Measurements from ENCODE around the gene PALLD.
"Not testable (repeated sequence)": the region's sequence is repeated elsewhere in the genome, so short reads cannot be mapped to it uniquely, and the experiment has no call there.

PALLD gene

DNA sequence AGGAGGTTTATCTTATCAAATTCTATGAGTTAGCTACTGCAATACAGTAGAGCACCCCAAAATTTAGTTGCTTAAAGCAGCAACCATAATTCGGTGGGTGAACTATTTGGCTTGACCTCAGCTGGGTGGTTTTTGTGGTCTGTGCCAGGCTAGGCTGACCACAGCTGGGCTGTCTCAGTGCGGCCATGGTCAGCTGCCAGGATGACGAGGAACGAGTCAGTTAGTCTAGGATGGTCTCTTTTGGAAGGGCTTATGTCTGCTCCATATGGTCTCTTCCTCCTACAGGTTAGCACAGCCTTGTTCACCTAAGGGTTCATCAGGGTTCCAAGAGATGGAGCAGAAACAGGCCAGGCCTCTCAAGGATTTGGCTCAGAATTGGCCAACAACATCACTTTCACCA, 210.4 kb downstream of the PALLD start:
- no peak for DNase-seq (ENCODE audit: low read depth in 2 of 2)

DNA sequence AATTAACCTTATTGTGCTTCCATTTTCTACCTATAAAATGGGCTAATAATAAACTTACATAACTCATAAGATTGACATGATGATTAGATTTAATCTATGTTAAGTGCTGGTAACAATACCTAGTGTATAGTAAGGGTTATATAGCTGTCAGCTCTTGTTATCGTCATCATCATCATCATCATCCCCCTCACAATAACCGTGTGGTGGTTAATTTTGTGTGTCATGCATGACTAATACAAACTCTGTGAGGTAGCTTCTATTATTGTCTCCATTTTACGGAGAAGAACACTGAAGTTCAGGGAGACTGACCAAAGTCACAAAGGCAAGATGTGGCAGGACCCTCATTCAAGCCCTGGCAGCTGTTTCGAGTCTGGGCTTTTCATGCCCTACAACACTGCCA, 211.3 kb downstream of the PALLD start:
- no peak for DNase-seq (ENCODE audit: low read depth in 2 of 2)

DNA sequence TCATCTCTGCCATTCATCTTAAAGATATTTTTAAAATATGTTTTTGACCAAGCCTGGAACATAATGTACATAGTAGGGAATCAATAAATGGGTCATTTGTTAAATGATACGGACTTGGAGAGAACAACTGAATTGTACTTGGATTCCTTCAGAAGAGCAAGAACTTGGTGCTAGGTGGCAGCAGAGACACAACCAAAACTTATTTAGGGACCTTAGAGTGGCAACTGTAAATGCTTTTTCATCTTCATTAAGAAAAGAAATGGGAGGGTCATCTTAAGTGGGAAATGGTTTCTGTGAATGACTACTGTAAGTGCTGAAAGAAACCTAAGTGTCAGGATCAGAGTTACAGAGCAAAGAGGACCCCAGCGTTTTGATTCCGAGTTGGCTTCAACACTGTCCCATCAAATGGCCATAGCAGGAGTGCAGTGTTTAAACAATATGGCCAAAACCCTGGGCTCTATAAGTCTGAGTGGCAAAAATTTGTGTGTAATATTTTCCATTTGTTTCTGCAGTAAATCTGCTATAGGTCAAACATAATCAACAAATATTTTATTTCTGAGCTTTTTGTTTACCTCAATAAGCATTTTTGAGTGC, 213.6 kb downstream of the PALLD start:
- no peak for DNase-seq (ENCODE audit: low read depth in 2 of 2)

DNA sequence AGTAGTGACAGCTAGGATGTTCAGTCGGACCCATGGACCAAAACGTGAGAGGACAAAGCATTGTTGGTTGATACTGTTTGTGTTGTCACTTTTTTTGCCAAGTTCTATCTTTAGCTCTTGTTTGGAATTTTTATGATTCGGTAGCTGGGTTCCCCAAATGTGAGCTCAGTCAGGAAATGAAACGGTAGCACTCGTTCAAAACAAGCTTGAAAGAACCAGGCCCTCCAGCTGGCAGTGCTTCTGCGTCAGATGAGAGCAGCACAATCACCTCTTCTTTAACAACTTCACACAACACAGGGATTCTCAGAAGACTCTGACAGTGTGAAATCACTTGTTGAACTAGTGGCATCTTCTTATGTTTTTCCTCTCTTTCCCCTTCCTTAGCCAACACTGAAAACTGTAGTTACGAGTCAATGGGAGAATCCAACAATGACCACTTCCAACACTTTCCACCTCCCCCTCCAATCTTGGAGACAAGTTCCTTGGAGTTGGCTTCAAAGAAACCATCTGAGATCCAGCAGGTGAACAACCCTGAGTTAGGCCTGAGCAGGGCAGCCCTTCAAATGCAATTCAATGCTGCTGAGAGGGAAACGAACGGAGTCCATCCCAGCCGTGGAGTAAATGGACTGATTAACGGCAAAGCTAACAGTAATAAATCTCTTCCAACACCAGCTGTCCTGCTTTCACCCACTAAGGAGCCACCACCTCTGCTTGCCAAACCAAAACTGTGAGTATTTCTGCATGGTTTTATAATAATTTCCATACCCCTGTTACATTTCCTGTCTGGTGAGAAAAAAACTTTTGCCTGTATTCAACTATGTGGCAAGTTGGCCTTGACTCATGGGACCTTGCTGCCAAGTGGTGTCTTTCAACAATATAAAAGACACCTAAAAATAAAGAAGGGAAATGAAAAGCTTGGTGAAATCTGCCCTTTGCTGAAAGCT, 214.6 kb downstream of the PALLD start:
- DNase-seq (ENCODE audit: low read depth in 2 of 2), result no peak

DNA sequence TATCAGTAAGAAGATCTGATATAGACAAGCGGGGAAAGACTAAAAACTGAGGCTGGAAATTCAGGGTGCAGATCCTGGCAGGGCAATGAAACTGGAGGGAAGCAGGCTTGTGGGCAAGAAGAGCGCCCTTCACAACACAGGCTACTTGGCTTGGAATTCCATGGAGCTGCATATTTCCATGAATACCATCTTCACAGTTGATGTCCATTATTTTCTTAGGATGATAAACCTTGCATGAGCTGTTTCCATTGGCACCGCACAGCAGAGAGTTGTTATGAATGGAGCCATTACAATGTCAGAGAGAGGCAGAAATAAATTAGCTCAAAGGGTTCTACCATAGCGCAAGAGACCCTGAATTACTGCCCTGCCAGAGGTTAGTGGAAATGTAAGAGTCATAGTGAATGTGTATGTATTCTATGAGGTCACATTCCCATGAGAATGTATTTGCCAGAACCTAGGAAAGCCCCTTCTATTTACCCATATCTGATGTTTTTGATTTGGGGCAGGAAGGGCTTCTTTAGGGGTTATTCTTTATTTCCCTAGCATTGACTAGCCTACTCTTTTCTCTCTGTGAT, 215.6 kb downstream of the PALLD start:
- no peak for DNase-seq (ENCODE audit: low read depth in 2 of 2)

DNA sequence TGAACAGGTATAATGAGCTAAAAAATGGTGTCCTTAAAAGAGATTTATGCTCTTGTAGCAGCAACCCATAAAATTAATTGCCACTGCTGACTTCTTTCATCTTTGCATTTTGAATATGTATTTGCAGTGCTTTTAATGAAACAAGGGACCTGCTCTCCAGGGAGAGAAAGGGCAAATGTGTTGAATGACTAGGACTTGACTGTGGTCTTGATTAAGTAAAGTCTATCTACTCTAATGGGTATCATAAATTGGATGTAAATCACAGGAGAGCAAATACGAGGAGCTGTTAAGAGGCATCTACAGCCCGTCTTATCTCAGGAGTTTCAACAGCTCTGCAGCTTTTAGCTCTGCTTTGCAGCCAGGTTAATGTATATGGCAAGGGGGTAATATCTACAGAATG, 216.4 kb downstream of the PALLD start:
- DNase-seq (ENCODE audit: low read depth in 2 of 2), result no peak

DNA sequence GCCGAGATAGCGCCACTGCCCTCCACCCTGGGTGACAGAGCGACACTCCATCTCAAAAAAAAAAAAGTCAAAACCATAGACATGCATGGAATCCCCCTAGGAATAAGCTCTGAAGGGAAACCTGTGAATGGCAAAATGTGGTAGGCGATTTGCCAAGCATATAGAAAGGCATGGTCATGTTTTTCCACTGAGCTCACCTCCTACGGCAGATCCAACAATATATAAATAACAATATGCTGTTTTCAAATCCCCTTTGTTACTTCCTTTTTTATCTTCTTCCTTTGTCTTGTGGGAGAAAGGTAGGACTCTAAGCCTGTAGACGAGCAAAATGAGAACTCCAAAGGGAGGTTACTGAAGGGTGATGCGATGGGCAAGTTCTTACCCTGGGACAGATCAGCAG, 219.0 kb downstream of the PALLD start:
- DNase-seq (ENCODE audit: low read depth in 2 of 2), result no peak

DNA sequence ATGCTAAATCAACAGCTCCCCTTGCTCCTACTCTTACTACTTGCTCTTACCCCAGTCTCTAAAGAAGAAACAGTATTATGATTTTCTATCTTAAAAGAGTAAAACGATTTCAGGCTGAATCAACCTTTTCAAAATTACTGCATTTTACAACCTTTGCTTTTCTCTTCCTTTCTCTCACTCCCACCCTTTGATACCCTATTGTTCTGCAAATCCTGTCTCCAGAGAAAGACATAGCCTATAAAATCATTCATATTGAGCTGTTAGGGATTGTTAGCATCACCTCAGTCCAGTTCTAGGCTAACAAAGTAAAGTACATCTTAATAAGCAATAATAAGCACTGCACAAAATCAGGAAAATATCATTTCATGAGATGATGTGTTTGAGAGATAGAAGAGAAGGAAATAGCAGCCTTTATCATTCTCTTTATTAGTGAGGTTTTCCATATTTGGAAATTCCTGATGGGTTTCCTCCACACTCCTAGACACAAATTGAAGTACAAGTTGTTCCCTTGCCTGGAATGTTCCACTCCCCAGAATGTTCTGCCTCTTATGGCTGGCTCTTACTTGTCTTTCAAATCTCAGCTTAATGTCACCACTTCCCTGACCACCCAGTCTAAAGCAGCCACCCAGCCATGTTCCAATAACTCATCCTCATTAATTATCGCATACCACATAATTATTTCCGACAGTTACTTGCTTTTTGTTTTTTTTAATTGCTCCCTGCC, 219.7 kb downstream of the PALLD start:
- no peak for DNase-seq (ENCODE audit: low read depth in 2 of 2)

DNA sequence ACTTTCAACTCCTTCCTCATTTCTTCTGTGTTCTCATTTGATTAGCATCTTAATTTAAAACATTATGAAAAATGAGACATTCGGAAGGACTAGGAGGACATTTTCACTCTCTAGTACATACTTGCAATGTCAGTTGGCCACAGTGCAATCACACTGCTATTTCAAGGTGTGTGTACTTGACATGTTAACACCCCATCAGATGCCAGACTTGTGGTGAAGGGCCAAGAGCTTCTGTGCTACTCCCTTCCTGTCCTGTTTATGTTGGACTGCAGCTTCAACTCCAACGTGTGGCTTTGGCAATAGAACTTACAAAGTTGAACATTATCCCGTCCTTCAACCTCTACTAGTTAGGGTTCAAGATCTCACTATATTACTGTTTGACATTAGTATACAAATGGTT, 221.0 kb downstream of the PALLD start:
- no peak for DNase-seq (ENCODE audit: low read depth in 2 of 2)

DNA sequence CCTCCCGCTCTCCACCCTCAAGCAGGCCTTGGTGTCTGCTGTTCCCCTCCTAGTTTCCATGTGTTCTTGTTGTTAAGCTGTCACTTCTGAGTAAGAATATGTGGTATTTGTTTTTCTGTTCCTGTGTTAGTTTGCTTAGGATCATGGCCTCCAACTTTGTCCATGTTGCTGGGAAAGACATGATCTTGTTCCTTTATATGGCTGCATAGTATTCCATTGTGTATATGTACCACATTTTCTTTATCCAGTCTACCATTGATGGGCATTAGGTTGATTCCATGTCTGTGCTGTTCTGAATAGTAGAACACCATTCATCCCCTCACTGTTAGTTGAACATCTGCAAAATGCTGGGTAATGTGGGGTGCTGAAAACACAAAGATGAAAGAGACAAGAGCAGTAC, 222.9 kb downstream of the PALLD start:
- no peak for DNase-seq (ENCODE audit: low read depth in 2 of 2)

DNA sequence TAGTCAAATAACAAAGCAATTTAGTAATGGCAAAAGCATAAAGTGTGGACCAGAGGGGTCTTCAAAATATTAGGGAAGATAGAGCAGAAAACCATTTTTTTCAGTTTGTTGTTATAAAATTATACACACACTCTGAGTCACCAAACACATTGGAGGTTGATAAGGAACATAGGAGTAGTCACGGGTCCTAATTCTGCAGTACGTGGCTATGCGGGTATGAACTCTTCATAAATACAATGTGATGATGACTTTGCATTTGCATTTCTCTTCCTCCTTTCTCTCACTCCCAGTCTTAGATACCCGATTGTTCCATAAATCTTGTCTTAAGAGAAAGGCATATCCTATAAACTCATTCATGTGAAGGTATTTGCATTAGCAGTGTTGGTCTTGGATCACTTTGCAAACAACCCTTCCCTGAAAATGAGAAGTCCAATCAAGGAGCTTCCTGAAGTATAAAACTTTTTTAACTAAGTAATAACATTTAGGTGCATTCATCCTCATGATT, 223.6 kb downstream of the PALLD start:
- DNase-seq (ENCODE audit: low read depth in 2 of 2), result no peak

DNA sequence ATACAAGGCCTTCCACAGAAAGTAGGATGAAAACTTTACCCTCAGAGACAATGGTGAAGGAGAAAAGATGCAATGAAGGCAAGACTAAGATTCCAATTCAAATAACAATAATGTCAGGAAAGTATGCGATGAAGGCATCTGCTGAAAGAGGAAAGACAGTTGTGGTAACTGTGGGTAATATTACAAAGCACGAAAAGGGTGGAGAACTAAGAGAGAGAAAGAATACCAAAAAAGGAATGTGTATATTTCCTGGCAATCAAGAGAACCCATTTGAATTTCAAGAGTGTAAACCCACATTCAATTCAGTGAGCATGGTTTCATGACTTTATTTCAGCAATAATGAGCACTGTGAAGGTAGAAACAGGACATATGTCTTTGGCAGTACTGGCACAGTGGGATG, 225.5 kb downstream of the PALLD start:
- DNase-seq (ENCODE audit: low read depth in 2 of 2), result no peak

DNA sequence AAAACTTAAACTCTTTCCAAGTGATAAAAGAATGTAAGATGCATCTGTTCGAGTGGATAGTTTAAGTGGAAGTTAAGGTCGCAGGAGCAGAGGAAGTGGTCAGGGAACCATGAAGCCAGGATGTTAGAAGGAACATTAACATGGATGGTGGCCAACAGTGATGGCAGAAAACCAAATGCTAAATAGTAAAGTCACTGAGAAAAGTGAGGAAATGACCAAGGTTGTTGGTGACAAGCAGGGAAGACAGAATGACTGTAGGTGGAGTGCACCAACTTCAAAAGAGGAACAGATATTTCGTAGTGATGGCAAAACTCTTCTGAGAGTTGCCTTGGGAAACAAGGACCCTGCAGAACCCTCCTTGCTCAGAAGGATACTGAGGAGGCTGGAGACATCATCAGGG, 226.2 kb downstream of the PALLD start:
- DNase-seq (ENCODE audit: low read depth in 2 of 2), result no peak

DNA sequence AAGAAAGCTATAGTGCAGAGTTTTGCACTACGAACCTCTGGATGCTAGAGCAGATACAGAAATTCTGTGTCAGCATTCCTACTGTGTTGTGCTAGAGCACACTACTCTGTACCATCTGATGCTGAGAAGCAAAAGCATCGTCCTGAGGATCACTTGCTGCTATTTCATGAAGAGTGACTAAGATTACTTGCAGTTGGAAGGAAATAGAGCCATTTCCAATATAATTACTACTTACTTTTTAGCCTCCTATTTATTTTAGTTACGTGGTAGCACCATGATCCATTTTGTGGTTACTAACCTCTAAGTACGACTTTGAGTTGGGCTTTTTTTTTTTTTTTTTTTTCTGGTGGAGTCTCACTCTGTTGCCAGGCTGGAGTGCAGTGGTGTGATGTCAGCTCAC, 226.7 kb downstream of the PALLD start:
- DNase-seq (ENCODE audit: low read depth in 2 of 2), result no peak

DNA sequence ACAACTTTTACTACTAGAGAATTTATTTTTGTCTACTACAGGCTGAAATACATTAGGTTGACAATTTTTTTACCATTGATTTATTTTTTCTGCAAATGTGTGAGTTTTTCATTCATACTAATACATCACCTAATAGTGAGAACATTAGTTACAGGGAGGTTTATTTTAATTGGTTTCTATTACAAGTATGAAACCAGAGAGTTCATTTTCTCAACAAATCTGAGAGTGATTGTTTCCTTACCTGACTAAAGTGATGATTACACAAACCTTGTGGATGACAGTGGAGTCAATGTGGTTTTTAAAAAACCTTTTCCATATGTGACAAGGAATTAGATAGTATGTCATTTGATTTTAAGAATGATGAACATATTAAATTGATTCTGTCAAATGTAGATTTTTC, 227.4 kb downstream of the PALLD start:
- DNase-seq (ENCODE audit: low read depth in 2 of 2), result no peak

DNA sequence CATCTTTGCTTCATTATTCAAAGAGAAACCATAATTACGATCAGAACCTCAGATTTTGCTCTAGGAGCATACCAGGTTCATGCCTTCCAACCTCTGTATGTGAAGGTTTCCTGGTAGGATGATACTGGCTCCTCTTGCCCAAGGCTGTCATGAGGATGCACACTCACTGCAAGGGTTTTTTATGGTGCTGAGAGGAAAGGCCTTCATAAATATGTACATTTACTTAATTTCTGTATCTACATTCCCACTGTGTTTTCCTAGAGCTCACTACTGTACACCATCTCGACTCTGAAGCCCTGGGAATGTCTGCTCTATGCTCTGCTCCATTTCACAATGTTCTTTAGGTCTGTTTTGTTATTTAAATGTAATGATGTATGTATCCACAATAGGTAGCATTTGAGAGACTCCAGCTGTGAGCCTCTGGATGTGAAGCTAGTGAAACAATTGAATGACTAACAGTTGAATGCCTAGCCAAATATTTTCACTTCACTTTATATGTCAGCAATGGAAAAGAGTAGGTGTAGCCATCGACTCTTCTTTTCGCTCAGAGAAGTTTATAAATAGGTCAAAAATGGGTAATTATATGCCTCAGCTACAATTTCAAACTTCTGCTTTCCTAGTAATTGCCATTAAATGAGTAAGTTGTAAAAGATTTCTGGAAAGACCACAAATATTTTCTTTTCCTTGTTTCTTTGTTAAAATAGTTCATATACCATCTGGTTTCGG, 228.0 kb downstream of the PALLD start:
- DNase-seq (ENCODE audit: low read depth in 2 of 2), result no peak

DNA sequence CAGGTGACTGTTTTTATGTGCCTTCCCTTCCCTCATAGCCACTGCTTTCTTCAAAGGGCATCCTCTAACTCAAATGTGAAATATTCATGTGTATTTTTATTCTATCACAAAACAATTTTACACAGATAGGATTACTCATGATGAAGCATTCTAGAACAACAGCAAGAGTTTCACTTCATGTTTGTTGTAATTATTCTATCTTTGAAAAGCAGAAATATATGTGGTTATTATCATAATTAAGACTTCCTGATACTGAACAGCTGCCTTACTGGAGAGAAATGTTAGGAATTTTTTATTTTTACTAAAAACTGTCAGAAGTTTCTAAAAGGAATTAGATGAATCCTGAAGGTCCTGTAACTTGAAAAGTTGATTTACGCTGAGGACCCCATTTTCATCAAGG, 229.1 kb downstream of the PALLD start:
- DNase-seq (ENCODE audit: low read depth in 2 of 2), result no peak

DNA sequence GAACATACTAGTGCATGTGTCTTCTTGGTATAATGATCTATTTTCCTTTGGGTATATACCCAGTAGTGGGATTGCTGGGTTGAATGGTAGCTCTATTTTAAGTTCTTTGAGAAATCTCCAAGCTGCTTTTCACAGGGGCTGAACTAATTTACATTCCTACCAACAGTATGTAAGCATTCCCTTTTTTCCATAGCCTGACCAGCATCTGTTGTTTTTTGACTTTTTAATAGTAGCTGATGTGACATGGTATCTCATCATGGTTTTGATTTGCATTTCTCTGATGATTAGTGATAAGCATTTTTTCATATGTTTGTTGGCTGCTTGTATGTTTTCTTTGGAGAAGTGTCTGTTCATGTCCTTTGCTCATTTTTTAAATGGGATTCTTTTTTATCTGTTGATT, 230.3 kb downstream of the PALLD start:
- not testable (repeated sequence) for DNase-seq (ENCODE audit: low read depth in 2 of 2)

DNA sequence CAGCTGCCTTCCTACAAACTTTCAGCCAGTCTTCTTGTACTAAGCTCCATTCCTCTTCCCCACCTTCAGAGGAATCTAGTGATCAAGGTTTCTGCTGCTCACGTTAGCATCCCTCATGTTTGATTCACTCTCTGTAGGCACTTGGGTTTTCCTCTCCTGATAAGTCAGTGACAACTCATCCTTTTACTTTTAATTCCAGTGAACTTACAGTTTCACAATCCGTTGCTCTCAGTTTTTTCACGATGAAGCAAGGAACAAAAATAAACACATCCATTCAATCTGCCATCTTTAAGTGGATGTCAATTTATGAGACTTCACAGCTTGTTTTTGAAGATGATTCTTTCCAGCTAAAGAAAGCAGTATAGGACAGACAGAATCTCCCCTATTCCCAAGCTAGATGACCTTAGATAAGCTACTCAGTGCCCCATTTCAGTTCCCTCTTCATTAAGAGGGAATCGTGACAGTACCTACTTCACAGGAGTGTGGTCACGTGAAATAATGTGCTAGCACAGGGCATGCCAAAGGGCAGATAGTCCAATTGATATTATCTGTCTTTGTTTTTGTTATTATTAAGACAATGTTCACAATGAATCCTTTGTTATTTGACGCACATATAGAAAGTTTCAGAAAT, 234.3 kb downstream of the PALLD start:
- DNase-seq (ENCODE audit: low read depth in 2 of 2), result no peak

DNA sequence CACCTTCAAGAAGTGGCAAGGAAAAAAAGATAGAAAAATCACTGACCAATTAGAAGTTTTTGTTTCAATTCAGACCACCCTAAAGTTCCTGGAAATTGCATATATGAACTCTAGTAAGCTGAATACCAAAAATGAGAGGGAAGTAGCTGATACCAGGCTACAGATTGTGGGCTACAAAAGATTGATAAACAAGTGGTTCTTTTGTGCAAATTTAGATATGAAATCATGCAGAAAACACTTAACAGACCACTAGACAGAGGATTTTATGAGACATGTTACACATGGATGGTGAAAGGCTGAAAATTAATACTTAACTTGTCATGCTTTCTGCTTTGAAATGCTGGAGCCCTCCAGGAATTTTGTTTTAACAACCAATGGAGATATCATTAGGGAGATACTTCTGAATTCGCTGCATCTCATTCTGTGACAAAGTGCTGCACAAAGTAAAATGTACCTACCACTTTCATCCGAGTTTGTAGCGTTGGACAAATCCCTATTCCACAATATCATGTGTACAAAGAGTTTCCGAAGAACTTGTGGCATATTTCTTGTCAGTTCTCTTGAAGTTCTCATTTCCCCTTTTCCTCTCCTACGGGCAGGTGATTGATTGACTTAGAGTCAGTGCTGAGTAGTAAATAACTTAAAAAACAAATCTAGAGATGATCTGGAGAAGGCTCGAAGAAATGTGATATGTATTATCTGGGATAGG, 235.0 kb downstream of the PALLD start:
- DNase-seq (ENCODE audit: low read depth in 2 of 2), result no peak

Data from stimulated activated CD4-positive, alpha-beta T cell treated with anti-CD3 and anti-CD28 coated beads, Interleukin-12 subunit alpha, Interleukin-12 subunit beta, amount 100 ng/mL, for 24 hours (primary cell).